Measurements from ENCODE around the gene CCDC33. TPM values are rescaled to one million over a fixed set of nuclear protein-coding genes. Genes with fewer than 3 reads are reported as not detected.
A peak's percentile ranks its signal among the peaks of the same experiment; 100 is the strongest.

Gene CCDC33
- total and polyA plus RNA-seq, 3 experiments from 2014 or later = not detected

GRCh38 chr15:74380361-74381189 lies 144.4 kb downstream of the CCDC33 start:
- Mint-ChIP-seq H3K27me3 (peaks cover 0 to 3% of the 10 kb centered on the region in 2 donors), H3K4me1 (peaks cover 23 to 35% (median 26%) of the 10 kb centered on the region in 3 donors), H3K9me3 (no peaks in the 10 kb centered on the region), H3K27ac (no peak overlapping the region), H3K4me3 (no peak overlapping the region), H3K36me3 (no peaks in the 10 kb centered on the region)
- ChIA-PET CTCF (interaction anchor here (0.7 to 6.1 kb wide), 7 partner anchors 8 to 1859 kb away, joined by 3 to 163 read pairs (median 35); partner anchors contain the start of gene SEMA7A), POLR2A (interaction anchor here (0.6 to 0.7 kb wide), 2 partner anchors 92 to 160 kb away, joined by 3 to 5 read pairs; no protein-coding TSS in a partner anchor)
- Histone ChIP-seq H3K36me3 (ENCODE audit: insufficient read depth, low read length) (no peaks in the 10 kb centered on the region), H3K27ac (ENCODE audit: low read depth, low read length) (no peak overlapping the region), H3K4me1 (ENCODE audit: insufficient read depth, low read length) (peaks cover 27% of the 10 kb centered on the region), H3K4me3 (ENCODE audit: low read length) (no peak overlapping the region), H3K9me3 (ENCODE audit: low read length) (no peaks in the 10 kb centered on the region), H3K27me3 (ENCODE audit: insufficient read depth, low read length, poor library complexity, severe bottlenecking) (no peaks in the 10 kb centered on the region)
- peak in 1 of 5 donors; percentile 32 for DNase-seq

DNA sequence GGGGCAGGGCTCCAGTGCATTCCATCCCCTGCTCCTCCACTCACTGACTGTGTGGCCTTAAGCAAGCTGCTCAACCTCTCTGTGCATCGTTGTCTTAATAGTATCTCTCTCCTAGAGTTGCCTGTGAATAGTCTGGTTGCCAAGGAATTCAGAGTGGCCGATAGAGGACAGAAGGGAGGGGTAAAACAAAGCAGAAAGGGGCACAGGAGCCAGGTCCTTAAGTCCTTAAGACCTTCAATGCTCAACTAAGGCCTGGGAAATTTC lies 145.0 kb downstream of the CCDC33 start:
- Histone ChIP-seq H3K36me3 (ENCODE audit: insufficient read depth, low read length) (no peaks in the 10 kb centered on the region), H3K27me3 (ENCODE audit: insufficient read depth, low read length, poor library complexity, severe bottlenecking) (no peaks in the 10 kb centered on the region), H3K4me1 (ENCODE audit: insufficient read depth, low read length) (peaks cover 32% of the 10 kb centered on the region), H3K9me3 (ENCODE audit: low read length) (no peaks in the 10 kb centered on the region), H3K27ac (ENCODE audit: low read depth, low read length) (no peak overlapping the region), H3K4me3 (ENCODE audit: low read length) (no peak overlapping the region)
- Mint-ChIP-seq H3K4me1 (peaks cover 23 to 37% (median 26%) of the 10 kb centered on the region in 3 donors), H3K4me3 (no peak overlapping the region), H3K9me3 (no peaks in the 10 kb centered on the region), H3K27ac (no peak overlapping the region), H3K27me3 (peaks cover 0 to 3% of the 10 kb centered on the region in 2 donors), H3K36me3 (no peaks in the 10 kb centered on the region)
- POLR2A ChIA-PET = interaction anchor here (0.6 kb wide), 1 partner anchor 92 kb away, joined by 3 read pairs; no protein-coding TSS in a partner anchor
- CTCF ChIA-PET = interaction anchor here (1.2 to 6.1 kb wide), 9 partner anchors 8 to 167 kb away, joined by 3 to 163 read pairs (median 13); partner anchors contain the start of genes SEMA7A and UBL7
- DNase-seq = no peak

- H3K36me3 Mint-ChIP-seq = no peaks in the 10 kb centered on the region
- H3K27me3 Mint-ChIP-seq = peaks cover 0 to 3% of the 10 kb centered on the region in 2 donors
- ChIA-PET POLR2A (interaction anchor here (0.6 kb wide), 1 partner anchor 91 kb away, joined by 3 read pairs; no protein-coding TSS in a partner anchor), CTCF (interaction anchor here (1.2 to 6.1 kb wide), 11 partner anchors 8 to 167 kb away, joined by 3 to 163 read pairs (median 10); partner anchors contain the start of genes SEMA7A and UBL7)
- H3K9me3 ChIP-seq (ENCODE audit: low read length) = no peaks in the 10 kb centered on the region
- no peak overlapping the region for H3K4me3 ChIP-seq (ENCODE audit: low read length)
- H3K27ac ChIP-seq (ENCODE audit: low read depth, low read length) = no peak overlapping the region
- H3K4me1 Mint-ChIP-seq = peaks cover 23 to 37% (median 26%) of the 10 kb centered on the region in 3 donors
- no peaks in the 10 kb centered on the region for H3K9me3 Mint-ChIP-seq
- no peak overlapping the region for H3K27ac Mint-ChIP-seq
- DNase-seq = no peak
- no peaks in the 10 kb centered on the region for H3K36me3 ChIP-seq (ENCODE audit: insufficient read depth, low read length)
- peaks cover 36% of the 10 kb centered on the region for H3K4me1 ChIP-seq (ENCODE audit: insufficient read depth, low read length)
- H3K4me3 Mint-ChIP-seq = no peak overlapping the region
- H3K27me3 ChIP-seq (ENCODE audit: insufficient read depth, low read length, poor library complexity, severe bottlenecking) = no peaks in the 10 kb centered on the region
Measured at GRCh38 chr15:74381481-74381880, 145.4 kb downstream of the CCDC33 start.

- peak; percentile 67 to 83 (median 74) for DNase-seq
- Mint-ChIP-seq H3K9me3 (no peaks in the 10 kb centered on the region), H3K27me3 (peaks cover 0 to 3% of the 10 kb centered on the region in 2 donors), H3K36me3 (no peaks in the 10 kb centered on the region), H3K4me3 (no peak overlapping the region), H3K27ac (peak overlapping the region in 6 of 8 donors; percentile 4 to 87 (median 66)), H3K4me1 (peaks cover 23 to 37% (median 26%) of the 10 kb centered on the region in 3 donors)
- Histone ChIP-seq H3K27me3 (ENCODE audit: insufficient read depth, low read length, poor library complexity, severe bottlenecking) (no peaks in the 10 kb centered on the region), H3K4me3 (ENCODE audit: low read length) (no peak overlapping the region), H3K9me3 (ENCODE audit: low read length) (no peaks in the 10 kb centered on the region), H3K4me1 (ENCODE audit: insufficient read depth, low read length) (peaks cover 36% of the 10 kb centered on the region), H3K27ac (ENCODE audit: low read depth, low read length) (no peak overlapping the region), H3K36me3 (ENCODE audit: insufficient read depth, low read length) (no peaks in the 10 kb centered on the region)
- POLR2A ChIA-PET = interaction anchor here (0.5 to 1.5 kb wide), 4 partner anchors 8 to 57 kb away, joined by 3 to 5 read pairs (median 4); no protein-coding TSS in a partner anchor
- CTCF ChIA-PET = interaction anchor here (0.6 to 6.1 kb wide), 28 partner anchors 9 to 252 kb away, joined by 3 to 163 read pairs (median 5); partner anchors contain the start of genes CYP11A1, SEMA7A and UBL7
Measured at GRCh38 chr15:74382004-74382816, 146.1 kb downstream of the CCDC33 start.

GRCh38 chr15:74383286-74383685 lies 147.2 kb downstream of the CCDC33 start:
- peaks cover 23 to 37% (median 26%) of the 10 kb centered on the region in 3 donors for H3K4me1 Mint-ChIP-seq
- H3K4me1 ChIP-seq (ENCODE audit: insufficient read depth, low read length) = peaks cover 36% of the 10 kb centered on the region
- CTCF ChIA-PET = interaction anchor here (0.7 to 6.1 kb wide), 14 partner anchors 10 to 251 kb away, joined by 3 to 163 read pairs (median 6); partner anchors contain the start of genes CYP11A1 and SEMA7A
- H3K27ac Mint-ChIP-seq = peak overlapping the region; percentile 87 to 98 (median 94)
- H3K27me3 ChIP-seq (ENCODE audit: insufficient read depth, low read length, poor library complexity, severe bottlenecking) = no peaks in the 10 kb centered on the region
- no peaks in the 10 kb centered on the region for H3K36me3 Mint-ChIP-seq
- H3K36me3 ChIP-seq (ENCODE audit: insufficient read depth, low read length) = no peaks in the 10 kb centered on the region
- H3K4me3 ChIP-seq (ENCODE audit: low read length) = no peak overlapping the region
- peak overlapping the region in 2 of 7 donors; percentile 67 to 73 for H3K4me3 Mint-ChIP-seq
- no peaks in the 10 kb centered on the region for H3K9me3 ChIP-seq (ENCODE audit: low read length)
- POLR2A ChIA-PET = interaction anchor here (1.5 kb wide), 1 partner anchor 56 kb away, joined by 5 read pairs; no protein-coding TSS in a partner anchor
- DNase-seq = no peak
- peaks cover 0 to 3% of the 10 kb centered on the region in 2 donors for H3K27me3 Mint-ChIP-seq
- no peaks in the 10 kb centered on the region for H3K9me3 Mint-ChIP-seq
- no peak overlapping the region for H3K27ac ChIP-seq (ENCODE audit: low read depth, low read length)

DNA sequence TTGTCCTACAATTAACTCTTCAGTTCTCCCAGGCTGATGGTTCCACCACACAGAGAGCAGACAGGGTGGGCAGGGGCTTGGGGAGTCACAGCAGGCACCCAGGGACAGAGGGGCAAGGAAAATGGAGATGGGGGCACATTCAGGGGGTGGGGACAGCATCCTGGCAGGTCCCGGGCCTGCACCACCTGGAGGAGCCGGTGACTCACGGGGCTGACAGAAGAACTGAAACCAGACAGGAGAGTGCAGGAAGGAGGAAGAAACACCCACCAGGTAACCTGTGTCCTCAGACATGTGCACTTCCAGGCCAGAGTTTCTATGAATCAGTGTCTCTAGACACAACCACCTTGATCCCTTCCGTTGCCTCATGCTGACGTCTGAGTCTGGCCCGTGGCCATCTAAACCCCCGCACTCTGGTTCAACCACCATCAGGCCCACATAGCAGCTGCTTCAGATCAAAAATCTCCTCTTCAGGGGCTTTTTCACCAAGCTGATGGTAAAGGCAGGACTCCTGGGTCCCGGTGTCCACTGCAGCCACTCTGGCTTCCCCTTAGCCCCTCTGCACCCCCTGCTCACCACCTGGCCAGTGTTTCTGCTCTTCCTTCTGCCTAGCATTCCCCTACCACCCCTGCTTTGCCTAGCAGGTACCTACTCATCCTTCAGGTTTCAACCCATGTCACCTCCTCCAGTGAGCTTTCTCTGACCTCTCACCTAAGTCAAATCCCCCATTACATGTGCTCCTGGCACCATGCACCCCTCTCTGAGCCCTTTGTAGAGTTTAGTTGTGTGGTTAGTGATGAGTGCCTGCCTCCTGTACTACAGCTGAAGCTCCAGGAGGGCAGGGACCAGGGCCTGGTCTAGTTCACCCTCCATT lies 147.8 kb downstream of the CCDC33 start:
- Histone ChIP-seq H3K27ac (ENCODE audit: low read depth, low read length) (peak overlapping the region; percentile 4), H3K4me3 (ENCODE audit: low read length) (no peak overlapping the region), H3K36me3 (ENCODE audit: insufficient read depth, low read length) (no peaks in the 10 kb centered on the region), H3K27me3 (ENCODE audit: insufficient read depth, low read length, poor library complexity, severe bottlenecking) (no peaks in the 10 kb centered on the region), H3K4me1 (ENCODE audit: insufficient read depth, low read length) (peaks cover 36% of the 10 kb centered on the region), H3K9me3 (ENCODE audit: low read length) (no peaks in the 10 kb centered on the region)
- DNase-seq = peak; percentile 22 to 78 (median 48)
- H3K9me3 Mint-ChIP-seq = no peaks in the 10 kb centered on the region
- no peaks in the 10 kb centered on the region for H3K36me3 Mint-ChIP-seq
- CTCF ChIA-PET = interaction anchor here (1.5 to 6.1 kb wide), 9 partner anchors 8 to 70 kb away, joined by 3 to 163 read pairs (median 11); partner anchors contain the start of gene SEMA7A
- H3K4me3 Mint-ChIP-seq = peak overlapping the region in 6 of 7 donors; percentile 11 to 73 (median 48)
- H3K27me3 Mint-ChIP-seq = peaks cover 0 to 3% of the 10 kb centered on the region in 2 donors
- POLR2A ChIA-PET = interaction anchor here (1.0 to 1.7 kb wide), 5 partner anchors 17 to 191 kb away, joined by 3 to 5 read pairs (median 3); no protein-coding TSS in a partner anchor
- H3K4me1 Mint-ChIP-seq = peaks cover 23 to 37% (median 26%) of the 10 kb centered on the region in 3 donors
- H3K27ac Mint-ChIP-seq = peak overlapping the region; percentile 92 to 98 (median 95)

GRCh38 chr15:74384566-74384880 lies 148.4 kb downstream of the CCDC33 start:
- Mint-ChIP-seq H3K4me1 (peaks cover 23 to 37% (median 26%) of the 10 kb centered on the region in 3 donors), H3K36me3 (no peaks in the 10 kb centered on the region), H3K27ac (peak overlapping the region; percentile 92 to 98 (median 95)), H3K4me3 (peak overlapping the region in 5 of 7 donors; percentile 38 to 73 (median 72)), H3K27me3 (peaks cover 0 to 3% of the 10 kb centered on the region in 2 donors), H3K9me3 (no peaks in the 10 kb centered on the region)
- H3K36me3 ChIP-seq (ENCODE audit: insufficient read depth, low read length) = no peaks in the 10 kb centered on the region
- CTCF ChIA-PET = interaction anchor here (1.5 to 6.1 kb wide), 9 partner anchors 9 to 70 kb away, joined by 3 to 163 read pairs (median 11); partner anchors contain the start of gene SEMA7A
- no peaks in the 10 kb centered on the region for H3K27me3 ChIP-seq (ENCODE audit: insufficient read depth, low read length, poor library complexity, severe bottlenecking)
- H3K9me3 ChIP-seq (ENCODE audit: low read length) = no peaks in the 10 kb centered on the region
- no peak for DNase-seq
- POLR2A ChIA-PET = interaction anchor here (0.7 to 1.7 kb wide), 7 partner anchors 17 to 336 kb away, joined by 3 to 5 read pairs (median 3); no protein-coding TSS in a partner anchor
- peak overlapping the region; percentile 4 for H3K27ac ChIP-seq (ENCODE audit: low read depth, low read length)
- no peak overlapping the region for H3K4me3 ChIP-seq (ENCODE audit: low read length)
- H3K4me1 ChIP-seq (ENCODE audit: insufficient read depth, low read length) = peaks cover 36% of the 10 kb centered on the region

All from CD8-positive, alpha-beta memory T cell (primary cell).